OCI-LY1 (cell line): ENCODE measurements around the gene OSBPL6.

Source experiments
- H2AFZ ChIP-seq: fragments of 200-600 bp; sonication (generic), shearing (Covaris generic); 2 replicates; pipeline ENCODE4 v1.6.0; 2014; ENCODE audit warnings: antibody characterized with exemption, mild to moderate bottlenecking, low read length
- H3F3A ChIP-seq: fragments of 200-600 bp; sonication (generic), shearing (Covaris generic); 2 replicates; pipeline ENCODE4 v1.6.0; 2014; ENCODE audit warnings: mild to moderate bottlenecking, antibody characterized with exemption, low read length, moderate library complexity; ENCODE audit not compliant: insufficient read depth
- H3K27ac ChIP-seq: fragments of 200-600 bp; sonication (generic); 2 replicates; pipeline ENCODE4 v1.5.1; 2014; ENCODE audit warnings: low read length, mixed run types, mild to moderate bottlenecking, low read depth; ENCODE audit not compliant: poor library complexity, severe bottlenecking
- H3K27me3 ChIP-seq: fragments of 200-600 bp; sonication (generic); 2 replicates; pipeline ENCODE4 v1.6.0; 2014; ENCODE audit warnings: antibody characterized with exemption, mild to moderate bottlenecking, low read length, moderate library complexity; ENCODE audit not compliant: insufficient read depth
- H3K36me3 ChIP-seq: fragments of 200-600 bp; sonication (generic); 2 replicates; pipeline ENCODE4 v1.6.1; 2014; ENCODE audit warnings: mild to moderate bottlenecking, antibody characterized with exemption, low read length, moderate library complexity, mixed read lengths; ENCODE audit not compliant: insufficient read depth
- H3K4me1 ChIP-seq: fragments of 200-600 bp; sonication (generic); 2 replicates; pipeline ENCODE4 v1.5.1; 2014; ENCODE audit warnings: mild to moderate bottlenecking, low read length, moderate library complexity; ENCODE audit not compliant: insufficient read depth, severe bottlenecking
- H3K4me2 ChIP-seq: fragments of 200-600 bp; sonication (generic), shearing (Covaris generic); 2 replicates; pipeline ENCODE4 v1.6.1; 2014; ENCODE audit warnings: low read length
- H3K4me3 ChIP-seq: fragments of 200-600 bp; sonication (generic); 2 replicates; pipeline ENCODE4 v1.5.1; 2014; ENCODE audit warnings: low read length, low read depth, mild to moderate bottlenecking, mixed read lengths; ENCODE audit not compliant: poor library complexity, severe bottlenecking
- H3K79me2 ChIP-seq: fragments of 200-600 bp; shearing (Covaris generic); 2 replicates; pipeline ENCODE4 v1.6.1; 2016; ENCODE audit warnings: mixed run types, low read length, mixed read lengths; ENCODE audit not compliant: insufficient read depth
- H3K9ac ChIP-seq: fragments of 200-600 bp; sonication (generic), shearing (Covaris generic); 2 replicates; pipeline ENCODE4 v1.6.1; 2014; ENCODE audit warnings: mild to moderate bottlenecking, low read length, mixed read lengths
- H3K9me2 ChIP-seq: fragments of 200-600 bp; sonication (generic), shearing (Covaris generic); 2 replicates; pipeline ENCODE4 v1.6.1; 2014; ENCODE audit warnings: low read depth, mild to moderate bottlenecking, low read length, mixed read lengths
- H3K9me3 ChIP-seq: fragments of 200-600 bp; shearing (Covaris generic); 2 replicates; pipeline ENCODE4 v1.6.1; 2014; ENCODE audit warnings: low read length, mixed read lengths
- H4K20me1 ChIP-seq: fragments of 200-600 bp; sonication (generic), shearing (Covaris generic); 2 replicates; pipeline ENCODE4 v1.6.0; 2016; ENCODE audit warnings: mild to moderate bottlenecking, low read length; ENCODE audit not compliant: insufficient read depth
- EZH2 ChIP-seq: fragments of 200-600 bp; sonication (generic), shearing (Covaris generic); IDR thresholded peaks from 2 replicates; pipeline ENCODE4 v1.8.0; 2017; ENCODE audit warnings: borderline replicate concordance, mixed run types, mild to moderate bottlenecking, antibody characterized with exemption, low read length, moderate library complexity, mixed read lengths
- TF ChIP-seq, protein P1 (sequence below): fragments of 200-600 bp; sonication (generic), shearing (Covaris generic); IDR thresholded peaks from 2 replicates; pipeline ENCODE4 v1.5.1; 2017; ENCODE audit warnings: mild to moderate bottlenecking, antibody characterized with exemption, low read length, moderate library complexity, mixed read lengths

OSBPL6 gene

GRCh38 chr2:178205853-178206521, 11.7 kb downstream of the OSBPL6 start:
- no peak overlapping the region for H3K27ac ChIP-seq
- no peaks in the 10 kb centered on the region for H3K79me2 ChIP-seq
- no peaks in the 10 kb centered on the region for H3F3A ChIP-seq
- TF ChIP-seq, protein P1, sequence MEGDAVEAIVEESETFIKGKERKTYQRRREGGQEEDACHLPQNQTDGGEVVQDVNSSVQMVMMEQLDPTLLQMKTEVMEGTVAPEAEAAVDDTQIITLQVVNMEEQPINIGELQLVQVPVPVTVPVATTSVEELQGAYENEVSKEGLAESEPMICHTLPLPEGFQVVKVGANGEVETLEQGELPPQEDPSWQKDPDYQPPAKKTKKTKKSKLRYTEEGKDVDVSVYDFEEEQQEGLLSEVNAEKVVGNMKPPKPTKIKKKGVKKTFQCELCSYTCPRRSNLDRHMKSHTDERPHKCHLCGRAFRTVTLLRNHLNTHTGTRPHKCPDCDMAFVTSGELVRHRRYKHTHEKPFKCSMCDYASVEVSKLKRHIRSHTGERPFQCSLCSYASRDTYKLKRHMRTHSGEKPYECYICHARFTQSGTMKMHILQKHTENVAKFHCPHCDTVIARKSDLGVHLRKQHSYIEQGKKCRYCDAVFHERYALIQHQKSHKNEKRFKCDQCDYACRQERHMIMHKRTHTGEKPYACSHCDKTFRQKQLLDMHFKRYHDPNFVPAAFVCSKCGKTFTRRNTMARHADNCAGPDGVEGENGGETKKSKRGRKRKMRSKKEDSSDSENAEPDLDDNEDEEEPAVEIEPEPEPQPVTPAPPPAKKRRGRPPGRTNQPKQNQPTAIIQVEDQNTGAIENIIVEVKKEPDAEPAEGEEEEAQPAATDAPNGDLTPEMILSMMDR, result no peak
- TF ChIP-seq EZH2, result no peak
- no peak overlapping the region for H3K9ac ChIP-seq
- H3K36me3 ChIP-seq, result no peaks in the 10 kb centered on the region
- no peaks in the 10 kb centered on the region for H3K9me3 ChIP-seq
- no peaks in the 10 kb centered on the region for H3K9me2 ChIP-seq
- H3K4me3 ChIP-seq, result no peak overlapping the region
- H3K4me2 ChIP-seq, result no peak overlapping the region
- H2AFZ ChIP-seq, result no peak overlapping the region
- H4K20me1 ChIP-seq, result no peaks in the 10 kb centered on the region
- no peaks in the 10 kb centered on the region for H3K4me1 ChIP-seq
- H3K27me3 ChIP-seq, result no peaks in the 10 kb centered on the region

GRCh38 chr2:178208336-178208735, 14.0 kb downstream of the OSBPL6 start:
- H4K20me1 ChIP-seq, result no peaks in the 10 kb centered on the region
- H3K4me3 ChIP-seq, result no peak overlapping the region
- no peaks in the 10 kb centered on the region for H3F3A ChIP-seq
- no peak overlapping the region for H3K4me2 ChIP-seq
- no peaks in the 10 kb centered on the region for H3K36me3 ChIP-seq
- no peaks in the 10 kb centered on the region for H3K9me2 ChIP-seq
- no peaks in the 10 kb centered on the region for H3K4me1 ChIP-seq
- TF ChIP-seq, protein P1, result no peak
- no peak for TF ChIP-seq EZH2
- no peaks in the 10 kb centered on the region for H3K27me3 ChIP-seq
- H2AFZ ChIP-seq, result no peak overlapping the region
- H3K9ac ChIP-seq, result no peak overlapping the region
- no peaks in the 10 kb centered on the region for H3K79me2 ChIP-seq
- H3K9me3 ChIP-seq, result no peaks in the 10 kb centered on the region
- no peak overlapping the region for H3K27ac ChIP-seq

DNA sequence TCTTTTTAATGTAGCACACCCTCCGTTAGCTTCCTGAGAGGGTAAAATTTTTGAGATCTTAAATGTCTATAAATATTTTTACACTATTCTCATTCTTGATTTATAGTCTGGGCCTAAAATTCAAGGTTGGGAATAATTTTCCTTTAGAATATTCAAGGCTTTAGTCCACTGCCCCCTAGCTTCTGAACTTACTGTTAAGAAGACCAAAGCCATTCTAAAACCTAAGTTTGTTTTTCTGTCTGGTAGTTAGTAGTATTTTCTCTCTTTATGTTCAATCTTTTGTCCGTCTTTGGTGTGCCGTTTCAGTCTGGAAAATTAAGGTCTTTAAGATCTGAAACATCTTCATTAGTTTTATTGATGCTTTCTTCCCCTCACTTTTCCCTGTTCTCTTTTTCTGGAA, 14.5 kb downstream of the OSBPL6 start:
- Histone ChIP-seq H2AFZ (no peak overlapping the region), H3K9me2 (no peaks in the 10 kb centered on the region), H3K4me3 (no peak overlapping the region), H3K27ac (no peak overlapping the region), H3K36me3 (no peaks in the 10 kb centered on the region), H3F3A (no peaks in the 10 kb centered on the region), H4K20me1 (no peaks in the 10 kb centered on the region), H3K9me3 (no peaks in the 10 kb centered on the region), H3K4me2 (no peak overlapping the region), H3K9ac (no peak overlapping the region), H3K4me1 (no peaks in the 10 kb centered on the region), H3K27me3 (no peaks in the 10 kb centered on the region), H3K79me2 (no peaks in the 10 kb centered on the region)
- TF ChIP-seq, protein P1, result no peak
- TF ChIP-seq EZH2, result no peak
